ENCODE results near the gene MT1E. TPM values are rescaled to one million over a fixed set of nuclear protein-coding genes. Genes with fewer than 3 reads are reported as not detected.

MT1E gene
- total RNA-seq, 6 experiments from 2014 or later = 192 to 469 (median 458) TPM

- TF ChIP-seq CTCF (IDR thresholded peaks at IDR 0.05) = no peak
- no peak overlapping the region for H3K27ac Mint-ChIP-seq
- H3K9me3 Mint-ChIP-seq = no peaks in the 10 kb centered on the region
- no peaks in the 10 kb centered on the region; the same call in 1 of the 2 replicates for H3K36me3 Mint-ChIP-seq (ENCODE audit: low read depth)
- peaks cover 43% of the 10 kb centered on the region for H3K27me3 Mint-ChIP-seq (ENCODE audit: insufficient read depth)
- DNase-seq = no peak
- peaks cover 27% of the 10 kb centered on the region for H3K4me1 Mint-ChIP-seq (ENCODE audit: low read depth)
- H3K4me3 Mint-ChIP-seq = no peak overlapping the region
Measured at GRCh38 chr16:56633535-56633934, 8.0 kb downstream of the MT1E start.

DNA sequence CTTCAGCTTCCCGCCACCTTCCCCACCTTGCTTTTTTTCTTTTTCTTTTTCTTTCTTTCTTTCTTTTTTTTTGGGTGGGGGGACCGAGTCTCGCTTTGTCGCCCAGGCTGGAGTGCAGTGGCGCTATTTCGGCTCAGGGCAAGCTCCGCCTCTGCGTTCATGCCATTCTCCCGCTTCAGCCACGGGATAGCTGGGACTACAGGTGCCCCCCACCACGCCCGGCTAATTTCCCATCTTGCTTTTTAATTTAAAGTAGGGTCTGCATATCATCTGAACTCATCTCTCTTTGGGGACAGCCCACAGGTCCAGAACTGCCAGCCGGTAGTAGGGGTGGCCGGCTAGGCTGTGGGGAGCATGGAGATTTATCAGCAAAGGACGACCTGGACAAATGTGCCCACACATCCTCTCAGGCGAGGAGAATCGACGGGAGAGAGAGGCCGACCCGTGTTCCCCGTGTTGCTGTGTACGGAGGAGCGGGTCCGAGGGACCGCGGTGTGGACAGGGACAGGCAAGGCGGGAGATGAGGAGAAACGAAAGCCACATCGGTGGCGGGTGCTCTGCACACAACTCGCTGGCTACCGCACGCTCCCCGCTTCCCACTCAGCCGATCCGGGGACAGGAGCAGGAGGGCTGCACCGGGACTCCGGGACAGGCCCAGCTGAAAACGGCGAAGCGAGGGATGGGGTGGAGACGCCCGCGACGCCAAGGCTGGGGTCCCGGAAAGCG is 9.3 kb downstream of the MT1E start:
- DNase-seq = no peak
- Mint-ChIP-seq H3K27me3 (ENCODE audit: insufficient read depth) (peaks cover 57% of the 10 kb centered on the region), H3K4me1 (ENCODE audit: low read depth) (peaks cover 23% of the 10 kb centered on the region), H3K9me3 (no peaks in the 10 kb centered on the region), H3K36me3 (ENCODE audit: low read depth) (no peaks in the 10 kb centered on the region; the same call in 1 of the 2 replicates), H3K27ac (no peak overlapping the region), H3K4me3 (peak overlapping the region; percentile 83)
- no peak for TF ChIP-seq CTCF (IDR thresholded peaks at IDR 0.05)

DNA sequence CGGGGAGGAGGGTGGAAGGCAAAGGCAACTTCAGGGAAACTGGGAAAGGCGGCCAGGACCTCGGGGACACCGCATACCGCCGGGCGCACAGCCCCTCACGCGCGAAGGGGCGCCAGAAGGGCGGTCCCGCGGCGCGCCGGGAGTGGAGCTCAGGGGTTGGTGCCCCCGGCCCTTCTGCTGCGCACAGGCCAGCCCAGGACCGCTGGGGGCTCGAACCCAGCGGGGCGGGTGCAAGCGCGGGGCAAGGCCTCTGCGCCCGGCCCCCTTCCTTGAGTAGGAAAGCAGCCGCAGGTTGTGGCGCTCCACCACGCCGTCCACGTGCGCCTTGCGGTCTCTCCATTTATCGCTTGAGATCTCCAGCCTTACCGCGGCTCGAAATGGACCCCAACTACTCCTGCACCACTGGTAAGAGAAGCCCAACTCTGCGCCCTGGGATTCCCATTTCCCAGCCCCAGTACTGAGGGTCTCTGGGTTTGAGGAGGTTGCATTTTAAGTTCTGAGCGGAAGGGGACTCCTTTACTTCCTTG is 9.9 kb downstream of the MT1E start:
- DNase-seq = no peak
- Mint-ChIP-seq H3K4me3 (peak overlapping the region; percentile 83; the same call in 1 of the 2 replicates), H3K36me3 (ENCODE audit: low read depth) (no peaks in the 10 kb centered on the region; the same call in 1 of the 2 replicates), H3K9me3 (no peaks in the 10 kb centered on the region), H3K4me1 (ENCODE audit: low read depth) (peaks cover 23% of the 10 kb centered on the region), H3K27ac (no peak overlapping the region), H3K27me3 (ENCODE audit: insufficient read depth) (peaks cover 63% of the 10 kb centered on the region)
- no peak for TF ChIP-seq CTCF (IDR thresholded peaks at IDR 0.05)

DNA sequence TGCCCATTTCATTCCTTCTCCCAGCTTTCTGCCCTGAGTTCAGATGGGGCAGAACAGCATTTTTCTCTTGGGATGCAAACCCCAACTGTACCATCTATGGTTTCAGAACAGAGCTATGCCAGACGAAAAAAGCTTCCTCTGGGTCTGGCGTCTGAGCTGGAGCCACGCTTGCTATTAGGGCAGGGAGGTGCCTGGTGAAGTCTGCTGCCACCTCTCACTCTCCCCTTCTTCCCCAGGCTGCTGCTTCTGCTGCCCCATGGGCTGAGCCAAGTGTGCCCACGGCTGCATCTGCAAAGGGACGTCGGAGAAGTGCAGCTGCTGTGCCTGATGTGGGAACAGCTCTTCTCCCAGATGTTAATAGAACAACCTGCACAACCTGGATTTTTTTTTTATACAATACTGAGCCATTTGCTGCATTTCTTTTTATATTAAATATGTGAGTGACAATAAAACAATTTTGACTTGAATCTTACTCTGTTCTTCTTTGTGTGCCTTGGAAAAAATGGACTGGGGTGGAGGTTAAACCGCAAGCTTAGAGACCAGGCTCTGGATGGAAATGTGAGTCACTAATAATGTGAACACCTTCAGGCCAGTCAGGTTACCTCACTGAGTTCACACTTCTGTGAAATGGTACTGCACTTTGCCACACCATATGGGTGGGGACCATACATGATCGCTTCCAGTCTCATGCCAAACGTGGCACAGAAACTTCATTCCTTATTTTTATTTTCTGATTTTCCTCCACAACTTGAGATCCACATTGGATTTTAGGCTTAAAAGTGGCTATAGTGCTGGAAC is 11.2 kb downstream of the MT1E start:
- no peak for DNase-seq
- TF ChIP-seq CTCF (IDR thresholded peaks at IDR 0.05) = no peak
- Mint-ChIP-seq H3K27ac (no peak overlapping the region), H3K9me3 (no peaks in the 10 kb centered on the region), H3K4me3 (no peak overlapping the region), H3K36me3 (ENCODE audit: low read depth) (no peaks in the 10 kb centered on the region; the same call in 1 of the 2 replicates), H3K4me1 (ENCODE audit: low read depth) (peaks cover 21% of the 10 kb centered on the region), H3K27me3 (ENCODE audit: insufficient read depth) (peaks cover 68% of the 10 kb centered on the region)

GRCh38 chr16:56637814-56638750 is 12.5 kb downstream of the MT1E start, which contains the start of gene MT1A:
MT1A (plus strand) TSS chr16:56638666; CDS start chr16:56638739, 73 bp downstream.
- Mint-ChIP-seq H3K9me3 (no peaks in the 10 kb centered on the region), H3K27ac (no peak within 1 kb of the TSS), H3K4me1 (ENCODE audit: low read depth) (peaks cover 19% of the 10 kb centered on the region), H3K4me3 (peak within 1 kb of the TSS; percentile 78), H3K36me3 (ENCODE audit: low read depth) (no peaks in the 10 kb centered on the region; the same call in 1 of the 2 replicates), H3K27me3 (ENCODE audit: insufficient read depth) (peaks cover 75% of the 10 kb centered on the region)
- no peak for DNase-seq
- no peak for TF ChIP-seq CTCF (IDR thresholded peaks at IDR 0.05)
